Measurements from ENCODE around the gene NAA60.
A peak's percentile ranks its signal among the peaks of the same experiment; 100 is the strongest.
"Not testable (repeated sequence)": the region's sequence is repeated elsewhere in the genome, so short reads cannot be mapped to it uniquely, and the experiment has no call there.

The NAA60 gene

GRCh38 chr16:3520413-3520812 is 76.9 kb downstream of the NAA60 start:
- Histone ChIP-seq H3K36me3 (ENCODE audit: control insufficient read depth, insufficient read depth, low read length) (peaks cover 33% of the 10 kb centered on the region), H3K4me3 (ENCODE audit: insufficient read depth, low read depth, low read length, poor library complexity, severe bottlenecking) (no peak overlapping the region), H3K27me3 (replicated peaks; ENCODE audit: control insufficient read depth, insufficient read depth, low read length, poor library complexity, severe bottlenecking) (no peaks in the 10 kb centered on the region), H3K4me1 (ENCODE audit: control insufficient read depth, insufficient read depth, low read length, poor library complexity, severe bottlenecking) (no peaks in the 10 kb centered on the region), H3K9me3 (ENCODE audit: control insufficient read depth, low read length) (no peaks in the 10 kb centered on the region), H3K27ac (ENCODE audit: insufficient read depth, low read length, poor library complexity, severe bottlenecking) (no peak overlapping the region)
- DNase-seq = no peak

DNA sequence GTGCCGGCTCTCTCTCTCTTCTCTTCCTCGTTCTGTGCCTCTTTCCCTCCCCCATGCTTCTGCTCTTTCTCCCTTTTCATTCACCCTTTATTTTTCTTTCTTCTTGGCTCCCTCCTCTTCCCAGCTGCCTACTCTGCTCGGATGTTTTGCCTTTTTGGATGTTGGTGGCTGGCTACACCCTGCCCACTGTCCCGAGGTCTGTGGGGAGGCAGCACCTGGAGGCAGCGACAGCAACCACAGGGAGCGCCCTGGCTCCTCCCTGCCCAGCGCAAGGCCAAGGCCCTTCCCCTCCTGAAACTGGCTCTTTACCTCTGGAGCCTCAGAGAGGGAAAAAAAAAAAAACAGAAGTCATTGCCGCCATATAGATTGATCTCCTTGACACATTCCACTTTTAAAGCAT is 77.4 kb downstream of the NAA60 start:
- no peaks in the 10 kb centered on the region for H3K4me1 ChIP-seq (ENCODE audit: control insufficient read depth, insufficient read depth, low read length, poor library complexity, severe bottlenecking)
- H3K27me3 ChIP-seq (replicated peaks; ENCODE audit: control insufficient read depth, insufficient read depth, low read length, poor library complexity, severe bottlenecking) = no peaks in the 10 kb centered on the region
- DNase-seq = no peak
- H3K4me3 ChIP-seq (ENCODE audit: insufficient read depth, low read depth, low read length, poor library complexity, severe bottlenecking) = no peak overlapping the region
- H3K9me3 ChIP-seq (ENCODE audit: control insufficient read depth, low read length) = no peaks in the 10 kb centered on the region
- peaks cover 32% of the 10 kb centered on the region for H3K36me3 ChIP-seq (ENCODE audit: control insufficient read depth, insufficient read depth, low read length)
- H3K27ac ChIP-seq (ENCODE audit: insufficient read depth, low read length, poor library complexity, severe bottlenecking) = no peak overlapping the region

DNA sequence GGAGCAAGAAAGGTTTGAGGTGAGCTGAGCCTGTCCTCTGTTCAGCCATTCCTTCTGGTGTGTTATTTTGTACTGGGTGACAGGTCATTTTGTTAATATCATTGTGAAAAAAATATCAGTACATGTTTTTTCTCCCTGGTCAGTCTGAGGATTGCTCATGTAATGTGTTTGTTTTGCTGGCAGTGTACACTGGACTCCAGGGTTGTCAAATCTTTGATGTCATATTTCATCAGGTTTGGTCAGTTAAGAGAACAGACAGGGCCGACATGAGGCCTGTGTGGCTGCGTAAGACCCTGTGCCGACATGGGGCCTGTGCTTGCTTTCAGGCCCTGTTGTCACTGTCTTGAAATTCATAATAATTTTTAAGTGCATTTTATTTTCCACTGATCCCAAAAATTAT is 79.8 kb downstream of the NAA60 start:
- Histone ChIP-seq H3K36me3 (ENCODE audit: control insufficient read depth, insufficient read depth, low read length) (peaks cover 24% of the 10 kb centered on the region), H3K27me3 (replicated peaks; ENCODE audit: control insufficient read depth, insufficient read depth, low read length, poor library complexity, severe bottlenecking) (no peaks in the 10 kb centered on the region), H3K4me3 (ENCODE audit: insufficient read depth, low read depth, low read length, poor library complexity, severe bottlenecking) (no peak overlapping the region), H3K9me3 (ENCODE audit: control insufficient read depth, low read length) (no peaks in the 10 kb centered on the region), H3K27ac (ENCODE audit: insufficient read depth, low read length, poor library complexity, severe bottlenecking) (no peak overlapping the region), H3K4me1 (ENCODE audit: control insufficient read depth, insufficient read depth, low read length, poor library complexity, severe bottlenecking) (no peaks in the 10 kb centered on the region)
- no peak for DNase-seq

DNA sequence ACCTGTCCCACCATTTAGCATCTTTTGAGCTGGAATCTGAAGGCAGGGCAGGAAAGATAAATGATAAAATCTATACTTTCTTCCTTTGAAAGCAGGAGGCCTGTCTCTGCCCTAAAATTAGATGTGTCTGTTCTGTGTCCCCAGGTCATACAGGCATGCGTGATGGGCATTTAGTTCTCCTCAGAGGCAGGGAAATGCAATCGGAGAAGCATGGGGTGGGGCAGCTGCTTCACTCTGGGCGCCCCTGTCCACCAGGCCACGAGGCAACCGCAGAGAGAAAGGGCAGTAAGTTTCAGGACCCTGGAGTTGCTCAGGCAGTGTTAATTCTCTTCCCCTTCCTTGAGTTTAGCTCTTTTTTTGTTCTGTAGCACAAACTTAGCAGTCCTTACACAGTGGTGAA is 82.5 kb downstream of the NAA60 start:
- Histone ChIP-seq H3K27ac (ENCODE audit: insufficient read depth, low read length, poor library complexity, severe bottlenecking) (no peak overlapping the region), H3K4me3 (ENCODE audit: insufficient read depth, low read depth, low read length, poor library complexity, severe bottlenecking) (no peak overlapping the region), H3K9me3 (ENCODE audit: control insufficient read depth, low read length) (no peaks in the 10 kb centered on the region), H3K27me3 (replicated peaks; ENCODE audit: control insufficient read depth, insufficient read depth, low read length, poor library complexity, severe bottlenecking) (no peaks in the 10 kb centered on the region), H3K4me1 (ENCODE audit: control insufficient read depth, insufficient read depth, low read length, poor library complexity, severe bottlenecking) (no peaks in the 10 kb centered on the region), H3K36me3 (ENCODE audit: control insufficient read depth, insufficient read depth, low read length) (peaks cover 27% of the 10 kb centered on the region)
- DNase-seq = no peak

DNA sequence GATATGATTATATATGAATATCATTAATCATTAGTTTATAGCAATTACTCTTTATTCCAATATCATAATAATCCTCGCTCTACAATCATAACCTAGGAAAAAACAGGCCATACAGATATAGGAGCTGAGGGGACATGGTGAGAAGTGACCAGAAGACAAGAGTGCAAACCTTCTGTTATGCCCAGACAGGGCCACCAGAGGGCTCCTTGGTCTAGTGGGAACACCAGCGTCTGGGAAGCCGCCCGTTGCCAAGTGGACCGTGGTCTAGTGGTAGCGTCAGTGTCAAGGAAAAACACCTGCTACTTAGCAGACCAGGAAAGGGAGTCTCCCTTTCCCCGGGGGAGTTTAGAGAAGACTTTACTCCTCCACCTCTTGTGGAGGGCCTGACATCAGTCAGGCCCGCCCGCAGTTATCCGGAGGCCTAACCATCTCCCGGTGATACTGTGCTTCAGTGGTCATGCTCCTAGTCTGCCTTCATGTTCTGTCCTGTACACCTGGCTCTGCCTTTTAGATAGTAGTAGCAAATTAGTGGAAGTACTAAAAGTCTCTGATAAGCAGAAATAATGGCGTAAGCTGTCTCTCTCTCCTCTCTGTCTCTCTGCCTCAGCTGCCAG is 83.8 kb downstream of the NAA60 start:
- not testable (repeated sequence) for H3K27me3 ChIP-seq (replicated peaks; ENCODE audit: control insufficient read depth, insufficient read depth, low read length, poor library complexity, severe bottlenecking); H3K4me3 ChIP-seq (ENCODE audit: insufficient read depth, low read depth, low read length, poor library complexity, severe bottlenecking); H3K4me1 ChIP-seq (ENCODE audit: control insufficient read depth, insufficient read depth, low read length, poor library complexity, severe bottlenecking); H3K27ac ChIP-seq (ENCODE audit: insufficient read depth, low read length, poor library complexity, severe bottlenecking); H3K9me3 ChIP-seq (ENCODE audit: control insufficient read depth, low read length)
- H3K36me3 ChIP-seq (ENCODE audit: control insufficient read depth, insufficient read depth, low read length) = peaks cover 28% of the 10 kb centered on the region
- peak in 1 of 3 donors; percentile 20 for DNase-seq

DNA sequence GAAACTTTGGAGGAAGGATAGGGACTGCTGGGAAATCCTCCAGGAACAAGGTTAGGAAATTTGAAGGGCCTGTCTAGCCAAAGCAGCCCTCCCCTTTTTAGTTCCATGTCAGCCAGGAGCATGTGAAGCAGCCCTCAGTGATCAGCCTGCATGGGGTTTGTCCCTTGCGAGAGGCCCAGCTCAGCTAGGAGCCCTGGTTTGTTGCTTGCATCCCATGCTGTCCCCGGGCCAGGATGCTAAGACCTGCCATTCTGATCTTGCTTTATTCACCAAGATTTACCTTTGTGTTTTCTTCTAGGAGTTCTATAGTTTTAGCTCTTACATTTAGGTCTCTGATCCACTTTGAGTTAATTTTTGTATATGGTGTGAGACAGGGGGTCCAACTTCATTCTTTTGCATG is 84.9 kb downstream of the NAA60 start:
- peaks cover 33% of the 10 kb centered on the region for H3K36me3 ChIP-seq (ENCODE audit: control insufficient read depth, insufficient read depth, low read length)
- no peaks in the 10 kb centered on the region for H3K27me3 ChIP-seq (replicated peaks; ENCODE audit: control insufficient read depth, insufficient read depth, low read length, poor library complexity, severe bottlenecking)

DNA sequence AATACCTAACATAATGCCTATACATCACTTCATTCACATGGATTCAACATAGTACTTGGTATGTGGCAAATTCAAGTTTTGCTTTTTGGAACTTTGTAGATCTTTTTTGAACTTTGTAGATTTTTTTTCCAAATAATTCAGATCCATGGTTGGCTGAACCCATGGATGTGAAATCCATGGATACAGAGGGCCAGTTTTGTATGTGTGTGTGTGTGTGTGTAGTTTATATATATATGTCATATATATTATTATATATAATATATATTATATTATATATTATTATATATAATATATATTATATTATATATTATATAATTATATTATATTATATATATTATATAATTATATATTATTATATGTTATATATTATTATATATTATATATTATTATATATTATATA is 85.7 kb downstream of the NAA60 start:
- H3K27me3 ChIP-seq (replicated peaks; ENCODE audit: control insufficient read depth, insufficient read depth, low read length, poor library complexity, severe bottlenecking) = no peaks in the 10 kb centered on the region
- no peaks in the 10 kb centered on the region for H3K9me3 ChIP-seq (ENCODE audit: control insufficient read depth, low read length)
- H3K27ac ChIP-seq (ENCODE audit: insufficient read depth, low read length, poor library complexity, severe bottlenecking) = no peak overlapping the region
- H3K36me3 ChIP-seq (ENCODE audit: control insufficient read depth, insufficient read depth, low read length) = peaks cover 28% of the 10 kb centered on the region
- H3K4me1 ChIP-seq (ENCODE audit: control insufficient read depth, insufficient read depth, low read length, poor library complexity, severe bottlenecking) = no peaks in the 10 kb centered on the region
- DNase-seq = no peak
- no peak overlapping the region for H3K4me3 ChIP-seq (ENCODE audit: insufficient read depth, low read depth, low read length, poor library complexity, severe bottlenecking)

More for the DNA sequence above, 84.9 kb downstream of the NAA60 start:
- no peak for DNase-seq
- Histone ChIP-seq H3K27ac (ENCODE audit: insufficient read depth, low read length, poor library complexity, severe bottlenecking) (no peak overlapping the region), H3K9me3 (ENCODE audit: control insufficient read depth, low read length) (no peaks in the 10 kb centered on the region), H3K4me1 (ENCODE audit: control insufficient read depth, insufficient read depth, low read length, poor library complexity, severe bottlenecking) (no peaks in the 10 kb centered on the region), H3K4me3 (ENCODE audit: insufficient read depth, low read depth, low read length, poor library complexity, severe bottlenecking) (no peak overlapping the region)

GRCh38 chr16:3530371-3530914 is 87.0 kb downstream of the NAA60 start:
- Histone ChIP-seq H3K4me3 (ENCODE audit: insufficient read depth, low read depth, low read length, poor library complexity, severe bottlenecking) (no peak overlapping the region), H3K4me1 (ENCODE audit: control insufficient read depth, insufficient read depth, low read length, poor library complexity, severe bottlenecking) (no peaks in the 10 kb centered on the region), H3K36me3 (ENCODE audit: control insufficient read depth, insufficient read depth, low read length) (peaks cover 28% of the 10 kb centered on the region), H3K27ac (ENCODE audit: insufficient read depth, low read length, poor library complexity, severe bottlenecking) (no peak overlapping the region), H3K9me3 (ENCODE audit: control insufficient read depth, low read length) (no peaks in the 10 kb centered on the region), H3K27me3 (replicated peaks; ENCODE audit: control insufficient read depth, insufficient read depth, low read length, poor library complexity, severe bottlenecking) (no peaks in the 10 kb centered on the region)
- DNase-seq = no peak

DNA sequence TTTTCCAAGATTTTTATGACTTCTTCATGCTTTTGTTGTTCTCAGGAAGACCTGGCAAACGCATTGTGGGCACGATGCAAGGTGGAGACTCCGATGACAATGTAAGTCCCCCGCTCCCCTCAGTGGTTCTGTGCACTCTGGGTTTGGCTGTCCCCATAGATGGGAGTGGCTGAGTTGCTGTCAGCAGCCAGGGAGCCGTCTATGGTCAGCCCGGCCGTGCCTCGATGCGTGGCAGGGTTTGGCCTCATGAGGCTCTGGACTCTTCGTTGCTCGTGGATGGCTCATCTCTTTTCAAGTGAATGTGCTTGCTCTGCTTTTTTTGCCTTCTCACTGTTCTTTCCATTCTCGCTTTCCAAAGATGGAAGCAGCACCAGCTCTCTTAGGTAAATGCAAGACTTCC is 89.3 kb downstream of the NAA60 start:
- no peaks in the 10 kb centered on the region for H3K27me3 ChIP-seq (replicated peaks; ENCODE audit: control insufficient read depth, insufficient read depth, low read length, poor library complexity, severe bottlenecking)
- H3K4me3 ChIP-seq (ENCODE audit: insufficient read depth, low read depth, low read length, poor library complexity, severe bottlenecking) = no peak overlapping the region
- no peak for DNase-seq
- no peaks in the 10 kb centered on the region for H3K9me3 ChIP-seq (ENCODE audit: control insufficient read depth, low read length)
- no peaks in the 10 kb centered on the region for H3K4me1 ChIP-seq (ENCODE audit: control insufficient read depth, insufficient read depth, low read length, poor library complexity, severe bottlenecking)
- no peak overlapping the region for H3K27ac ChIP-seq (ENCODE audit: insufficient read depth, low read length, poor library complexity, severe bottlenecking)
- peaks cover 34% of the 10 kb centered on the region for H3K36me3 ChIP-seq (ENCODE audit: control insufficient read depth, insufficient read depth, low read length)

- Histone ChIP-seq H3K27ac (ENCODE audit: insufficient read depth, low read length, poor library complexity, severe bottlenecking) (no peak overlapping the region), H3K4me3 (ENCODE audit: insufficient read depth, low read depth, low read length, poor library complexity, severe bottlenecking) (no peak overlapping the region), H3K36me3 (ENCODE audit: control insufficient read depth, insufficient read depth, low read length) (peaks cover 37% of the 10 kb centered on the region), H3K4me1 (ENCODE audit: control insufficient read depth, insufficient read depth, low read length, poor library complexity, severe bottlenecking) (no peaks in the 10 kb centered on the region), H3K27me3 (replicated peaks; ENCODE audit: control insufficient read depth, insufficient read depth, low read length, poor library complexity, severe bottlenecking) (no peaks in the 10 kb centered on the region), H3K9me3 (ENCODE audit: control insufficient read depth, low read length) (no peaks in the 10 kb centered on the region)
- DNase-seq = no peak
These were observed 90.6 kb downstream of the NAA60 start for GRCh38 chr16:3534126-3534525.

Measured in effector memory CD4-positive, alpha-beta T cell (primary cell).